K562 (cell line): ENCODE measurements around the gene AP3B2. TPM values are rescaled to one million over a fixed set of nuclear protein-coding genes. Genes with fewer than 3 reads are reported as not detected.

Source experiments
- ATAC-seq: fragments of 200-7000 bp; cut with Tn5 transposase; 3 replicates; pipeline ENCODE4 v1.9.1; 2020; ENCODE audit warnings: moderate library complexity
- BruUV-seq: library from RNA; stranded (reverse); fragments of 400-500 nt; replicated peaks from 2 replicates; lab custom pipeline; 2021; lab: Mats Ljungman, UMichigan
- CTCF ChIA-PET: fragments of 300-600 bp; formaldehyde crosslinking; extraction: SDS; loops from one replicate; lab custom pipeline; 2021; ENCODE audit warnings: low intra/inter-chr PET ratio; lab: Yijun Ruan, JAX
- POLR2A ChIA-PET: fragments of 300-600, 350-650 bp; sonication (Branson Sonifier 250); formaldehyde crosslinking; extraction: SDS; loops from one replicate; lab custom pipeline; 2021; ENCODE audit warnings: antibody characterized with exemption, inconsistent platforms; lab: Yijun Ruan, JAX
- DNase-seq, 4 experiments: peaks; one replicate each; pipeline versions ENCODE4 v3.0.0 to v3.0.0-alpha.2; 2011 to 2018; ENCODE audit warnings: low spot score in 3 of 4, mixed read lengths in 3 of 4; ENCODE audit errors: extremely low read depth in 1 of 4
- FAIRE-seq: peaks from 2 replicates; lab custom pipeline; 2011; peaks lifted over from hg19 to GRCh38; lab: Jason Lieb, UNC
- H2AFZ ChIP-seq: 2 replicates; pipeline ENCODE4 v1.6.0; 2011; ENCODE audit warnings: low read depth, low read length, control low read depth, inconsistent platforms
- H3K27ac ChIP-seq: fragments of 200-600 bp; 3 replicates; pipeline ENCODE4 v1.8.0; 2011; ENCODE audit warnings: low read depth, mild to moderate bottlenecking, control low read depth, inconsistent platforms, low read length, moderate library complexity, mixed read lengths; ENCODE audit errors: extremely low read depth
- H3K27me3 ChIP-seq, 2 experiments: fragments of 300-600 bp in 1 of 2; 2 replicates in 1 of 2; 3 replicates in 1 of 2; pipeline versions ENCODE4 v1.6.0 to v1.8.0; 2011; ENCODE audit warnings: inconsistent platforms in 2 of 2, low read length in 2 of 2, mild to moderate bottlenecking in 1 of 2, mixed read lengths in 1 of 2, moderate library complexity in 1 of 2; ENCODE audit not compliant: control insufficient read depth in 2 of 2, insufficient read depth in 2 of 2
- H3K36me3 ChIP-seq: fragments of 300-600 bp; 3 replicates; pipeline ENCODE4 v1.8.0; 2011; ENCODE audit warnings: mild to moderate bottlenecking, low read length, inconsistent platforms; ENCODE audit not compliant: control insufficient read depth, insufficient read depth
- H3K4me1 ChIP-seq, 2 experiments: fragments of 200-600 bp in 1 of 2; replicated peaks in 1 of 2; 2 replicates in 1 of 2; 3 replicates in 1 of 2; pipeline versions ENCODE4 v1.5.1 to v1.8.0; 2011; ENCODE audit warnings: inconsistent platforms in 2 of 2, low read length in 2 of 2, mild to moderate bottlenecking in 1 of 2, mixed read lengths in 1 of 2, moderate library complexity in 1 of 2; ENCODE audit not compliant: control insufficient read depth in 2 of 2, insufficient read depth in 2 of 2
- H3K4me2 ChIP-seq: 2 replicates; pipeline ENCODE4 v1.6.1; 2011; ENCODE audit warnings: low read length, control low read depth, inconsistent platforms, mixed read lengths; ENCODE audit not compliant: insufficient read depth
- H3K4me3 ChIP-seq: fragments of 200-600 bp; sonication (generic), shearing (Covaris generic); 2 replicates; pipeline ENCODE4 v1.5.1; 2016; ENCODE audit warnings: control low read depth, inconsistent platforms
- H3K79me2 ChIP-seq: fragments of 200-600 bp; 3 replicates; pipeline ENCODE4 v1.8.0; 2011; ENCODE audit warnings: low read length, inconsistent platforms; ENCODE audit not compliant: control insufficient read depth, insufficient read depth
- H3K9ac ChIP-seq, 2 experiments: 2 replicates each; pipeline versions ENCODE4 v1.6.0 to v1.6.1; 2011; ENCODE audit warnings: low read depth in 2 of 2, low read length in 2 of 2, control low read depth in 1 of 2, inconsistent platforms in 1 of 2, mild to moderate bottlenecking in 1 of 2, mixed read lengths in 1 of 2; ENCODE audit not compliant: insufficient read depth in 1 of 2
- H3K9me1 ChIP-seq: one replicate; pipeline ENCODE4 v1.6.0; 2011; ENCODE audit warnings: inconsistent platforms, mild to moderate bottlenecking, low read length, moderate library complexity; ENCODE audit not compliant: control insufficient read depth, insufficient read depth
- H3K9me3 ChIP-seq: replicated peaks from 2 replicates; pipeline ENCODE4 v1.5.1; 2011; ENCODE audit warnings: low read depth, low read length, inconsistent platforms; ENCODE audit not compliant: control insufficient read depth, insufficient read depth
- H4K20me1 ChIP-seq: replicated peaks from 2 replicates; pipeline ENCODE4 v1.6.1; 2011; ENCODE audit warnings: low read length, inconsistent platforms, mixed read lengths; ENCODE audit not compliant: control insufficient read depth, insufficient read depth
- BCL6 ChIP-seq: fragments of 250-450 bp; sonication (Bioruptor Pico); IDR thresholded peaks from 2 replicates; pipeline ENCODE4 v1.4.0; 2020
- BRF1 ChIP-seq: IDR thresholded peaks from 3 replicates; pipeline ENCODE4 v1.6.1; 2011; ENCODE audit warnings: borderline replicate concordance, mild to moderate bottlenecking; ENCODE audit not compliant: insufficient read length; ENCODE audit errors: extremely low read depth
- COPS2 ChIP-seq: fragments of 450-650 bp; conservative IDR thresholded peaks from 2 replicates; pipeline ENCODE4 v1.6.1; 2016; ENCODE audit warnings: mild to moderate bottlenecking, moderate library complexity
- CREB3 ChIP-seq: fragments of 450-650 bp; conservative IDR thresholded peaks from 2 replicates; pipeline ENCODE4 v1.6.1; 2016; ENCODE audit warnings: missing genetic modification characterization, low read depth, mild to moderate bottlenecking, missing compliant biosample characterization, moderate library complexity
- GATA2 ChIP-seq: sonication (generic); formaldehyde crosslinking; IDR thresholded peaks from 2 replicates; pipeline ENCODE4 v1.4.0; 2020; ENCODE audit warnings: mild to moderate bottlenecking, missing genetic modification reagents
- JUNB ChIP-seq: fragments of 450-650 bp; formaldehyde crosslinking; conservative IDR thresholded peaks from 2 replicates; pipeline ENCODE4 v1.4.0; 2020; ENCODE audit warnings: mild to moderate bottlenecking
- KLF1 ChIP-seq: fragments of 450-650 bp; IDR thresholded peaks from 2 replicates; pipeline ENCODE4 v1.6.1; 2016; ENCODE audit warnings: missing genetic modification characterization, missing compliant biosample characterization
- NR3C1 ChIP-seq: sonication (generic); formaldehyde crosslinking; IDR thresholded peaks from 2 replicates; pipeline ENCODE4 v1.8.1; 2022; ENCODE audit warnings: missing genetic modification reagents
- PBX2 ChIP-seq, 2 experiments: IDR thresholded peaks in 1 of 2; conservative IDR thresholded peaks in 1 of 2; 2 replicates each; pipeline ENCODE4 v1.6.1; 2016; ENCODE audit warnings: low read depth in 2 of 2, mild to moderate bottlenecking in 1 of 2, missing compliant biosample characterization in 1 of 2, missing genetic modification characterization in 1 of 2, moderate library complexity in 1 of 2
- RAD21 ChIP-seq, 2 experiments: fragments of 250-450 bp in 1 of 2; fragments of 450-650 bp in 1 of 2; sonication (Bioruptor Pico) in 1 of 2; formaldehyde crosslinking in 1 of 2; IDR thresholded peaks in 1 of 2; conservative IDR thresholded peaks in 1 of 2; 2 replicates each; pipeline versions ENCODE4 v1.4.0 to v1.8.0; 2020 to 2022; ENCODE audit warnings: mild to moderate bottlenecking in 2 of 2, moderate library complexity in 1 of 2
- TEAD1 ChIP-seq, 2 experiments: fragments of 450-650 bp in 1 of 2; sonication (generic) in 1 of 2; formaldehyde crosslinking; IDR thresholded peaks; 2 replicates each; pipeline versions ENCODE4 v1.4.0 to v1.8.0; 2020 to 2022; ENCODE audit warnings: mild to moderate bottlenecking in 2 of 2, missing genetic modification reagents in 1 of 2
- ZBTB2 ChIP-seq: fragments of 450-650 bp; IDR thresholded peaks from 2 replicates; pipeline ENCODE4 v1.6.1; 2016; ENCODE audit warnings: antibody characterized with exemption
- ZHX1 ChIP-seq: fragments of 150-350 bp; conservative IDR thresholded peaks from 2 replicates; pipeline ENCODE4 v1.6.1; 2014; ENCODE audit warnings: low read length
- ZNF3 ChIP-seq: fragments of 250-450 bp; sonication (Bioruptor Pico); IDR thresholded peaks from 2 replicates; pipeline ENCODE4 v1.5.0; 2021; ENCODE audit warnings: mild to moderate bottlenecking, moderate library complexity
- ZNF57 ChIP-seq: fragments of 450-650 bp; formaldehyde crosslinking; IDR thresholded peaks from 2 replicates; pipeline ENCODE4 v1.4.0; 2020; ENCODE audit warnings: mild to moderate bottlenecking, moderate library complexity
- WGBS: fragments of 100-300 bp; shearing (Covaris generic); methylation state at CpG from one replicate; pipeline ENCODE4 v1.1.6; 2016; ENCODE audit warnings: low coverage, mixed read lengths; ENCODE audit not compliant: insufficient coverage; ENCODE audit errors: missing lambda C conversion rate; 5-methylcytosine and 5-hydroxymethylcytosine counted together
- in situ Hi-C: fragments of 300-500 bp; cut with MboI; formaldehyde crosslinking; loops from 4 replicates; pipeline ENCODE4 v1.15.0; 2018; ENCODE audit warnings: inconsistent platforms, mixed read lengths
- intact Hi-C: fragments of 100-400 bp; cut with micrococcal nuclease; formaldehyde crosslinking; loops from 2 replicates; pipeline ENCODE4 v1.14.2; 2022
- polyA plus RNA-seq, 8 experiments: library from polyadenylated mRNA; depleted of rRNA in 4 of 8; stranded (reverse) in 5 of 8; unstranded in 3 of 8; fragments of >200 nt; fragmentation: Nextera tagmentation in 2 of 8; fragmentation: Illumina TruSeq in 1 of 8; extraction: Ambion mirVana in 2 of 8; extraction: Trizol in 1 of 8; gene quantifications; 2 replicates each; pipeline versions ENCODE4 v1.2.1 to v1.2.3, GENCODE V29; 2011 to 2014; ENCODE audit warnings: inconsistent platforms in 1 of 8, missing spikeins in 1 of 8
- total RNA-seq, 7 experiments: library from RNA; depleted of rRNA in 6 of 7; stranded (reverse); fragments of >200 nt in 6 of 7; fragmentation: Illumina TruSeq in 2 of 7; extraction: Trizol in 2 of 7; gene quantifications; 2 replicates each; pipeline versions ENCODE4 v1.2.1 to v1.2.3, GENCODE V29; 2011 to 2021; ENCODE audit warnings: low replicate concordance in 1 of 7

AP3B2 gene
- total and polyA plus RNA-seq, 9 of the 15 experiments (the other 6 are each of a cell fraction or from before 2014, with no cell fraction given) = 0.03 to 0.15 (median 0.10) TPM; not detected in 2

- Histone ChIP-seq H3K27me3 (peaks cover 2 to 48% of the 10 kb centered on the region in 2 experiments; a peak in 4 of 5 replicates), H3K9me3 (no peaks in the 10 kb centered on the region), H3K79me2 (no peaks in the 10 kb centered on the region), H3K4me3 (no peak overlapping the region), H3K4me2 (no peak overlapping the region), H3K36me3 (no peaks in the 10 kb centered on the region), H3K9ac (no peak overlapping the region), H3K9me1 (no peaks in the 10 kb centered on the region), H3K27ac (no peak overlapping the region), H4K20me1 (no peaks in the 10 kb centered on the region; the same call in 1 of the 2 replicates), H2AFZ (no peak overlapping the region), H3K4me1 (peaks cover 0 to 6% of the 10 kb centered on the region in 2 experiments; a peak in 2 of 5 replicates)
- intact Hi-C loops (no loop called here), in situ Hi-C loops (no loop called here)
- no peak for FAIRE-seq
- CTCF ChIA-PET = no interaction called here
- 3% methylated on average over 4 of the region's 4 CpGs for WGBS
- ATAC-seq = no peak
- no TSS peak for BruUV-seq
- no peak for DNase-seq
- POLR2A ChIA-PET = interaction anchor here (0.8 kb wide), 1 partner anchor 35 kb away, joined by 4 read pairs; no protein-coding TSS in a partner anchor
- TF ChIP-seq RAD21 (CRISPR knock-in tag; conservative IDR thresholded peaks at IDR 0.05 in 1 of 2, IDR thresholded peaks at IDR 0.05 in 1 of 2) (no peak), BCL6 (no peak), CREB3 (tag) (no peak), ZHX1 (no peak), ZNF3 (CRISPR knock-in tag) (no peak), GATA2 (CRISPR knock-in tag) (no peak), TEAD1 (CRISPR knock-in tag; IDR thresholded peaks at IDR 0.05) (no peak), ZBTB2 (no peak), PBX2 (CRISPR knock-in tag; IDR thresholded peaks at IDR 0.05; ENCODE audit: low read depth) (no peak), PBX2 (tag; conservative IDR thresholded peaks at IDR 0.05; ENCODE audit: low read depth) (no peak), KLF1 (tag) (no peak), JUNB (CRISPR knock-in tag) (no peak), BRF1 (no peak), COPS2 (no peak), NR3C1 (CRISPR knock-in tag) (no peak), ZNF57 (no peak)
Measured at GRCh38 chr15:82715003-82715402, 5.3 kb upstream of the AP3B2 start.
